HG03135 (cell line): ENCODE results near the gene SCN5A.

Experiments
- ATAC-seq: cut with Tn5 transposase; IDR thresholded peaks from one replicate; pipeline ENCODE4 v1.9.1; 2021; ENCODE audit warnings: mild to moderate bottlenecking, moderate library complexity; ENCODE audit not compliant: unreplicated experiment

Gene SCN5A

GRCh38 chr3:38563070-38563885 lies 86.2 kb downstream of the SCN5A start:
- no peak for ATAC-seq

DNA sequence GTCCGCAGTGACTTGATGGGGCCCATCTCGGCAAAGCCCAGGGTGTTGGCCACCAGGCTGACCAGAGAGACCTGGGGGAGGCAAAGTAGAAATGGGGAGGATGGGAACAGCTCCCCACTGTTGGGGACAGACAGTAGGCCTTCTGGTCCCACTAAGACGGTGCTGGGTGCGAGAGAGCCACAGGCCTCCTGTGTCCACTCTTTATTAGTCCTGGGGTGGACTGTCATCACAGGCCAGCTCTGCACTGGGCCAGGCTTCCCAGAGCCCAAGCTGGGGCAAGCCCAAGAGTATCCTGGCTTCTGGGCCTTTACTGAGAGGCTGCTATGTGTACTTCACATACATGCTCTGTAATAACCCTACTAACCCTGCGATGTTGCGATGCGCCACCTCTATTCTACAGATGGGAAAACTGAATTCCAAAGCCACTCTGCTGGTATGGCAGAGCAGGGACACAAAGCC lies 87.0 kb downstream of the SCN5A start:
- no peak for ATAC-seq

GRCh38 chr3:38561746-38562466 lies 87.6 kb downstream of the SCN5A start:
- no peak for ATAC-seq

GRCh38 chr3:38560996-38561717 lies 88.3 kb downstream of the SCN5A start:
- no peak for ATAC-seq

DNA sequence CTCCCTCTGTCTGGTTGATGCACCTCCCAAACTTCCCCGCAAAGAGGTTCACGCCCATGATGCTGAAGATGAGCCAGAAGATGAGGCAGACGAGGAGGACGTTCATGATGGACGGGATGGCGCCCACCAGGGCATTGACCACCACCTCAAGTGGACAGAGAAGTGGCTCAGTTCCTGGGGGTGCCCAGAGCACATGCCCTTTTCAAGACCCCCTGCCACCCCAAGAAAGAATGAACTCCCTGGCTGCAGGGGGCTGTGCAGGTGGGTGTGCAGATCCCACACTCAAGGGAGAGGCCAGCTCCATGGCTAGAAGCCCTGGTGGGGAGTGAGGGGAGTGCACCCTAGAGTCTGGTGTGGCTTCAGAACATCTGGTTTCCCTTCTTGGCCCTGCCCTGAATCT lies 89.2 kb downstream of the SCN5A start:
- ATAC-seq = no peak

DNA sequence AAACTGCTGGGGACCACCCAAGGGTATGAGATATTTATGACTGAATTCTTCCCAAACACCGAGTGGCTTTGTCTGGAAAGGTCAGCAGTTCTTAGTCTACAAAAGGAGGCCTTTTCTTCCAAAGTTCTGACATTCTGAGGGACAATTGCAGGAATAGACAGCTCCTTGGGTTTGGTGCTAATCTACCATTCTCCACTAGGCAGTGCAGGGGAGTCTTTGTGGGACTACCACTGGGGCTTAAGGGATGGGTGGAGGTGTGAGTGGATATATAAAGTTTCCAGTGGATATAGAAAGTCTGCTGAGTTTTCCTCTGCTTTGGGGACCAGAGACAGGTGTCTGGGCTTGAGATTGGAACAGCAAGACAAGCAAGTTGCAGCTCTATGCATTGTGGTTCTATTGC lies 90.6 kb downstream of the SCN5A start:
- no peak for ATAC-seq

DNA sequence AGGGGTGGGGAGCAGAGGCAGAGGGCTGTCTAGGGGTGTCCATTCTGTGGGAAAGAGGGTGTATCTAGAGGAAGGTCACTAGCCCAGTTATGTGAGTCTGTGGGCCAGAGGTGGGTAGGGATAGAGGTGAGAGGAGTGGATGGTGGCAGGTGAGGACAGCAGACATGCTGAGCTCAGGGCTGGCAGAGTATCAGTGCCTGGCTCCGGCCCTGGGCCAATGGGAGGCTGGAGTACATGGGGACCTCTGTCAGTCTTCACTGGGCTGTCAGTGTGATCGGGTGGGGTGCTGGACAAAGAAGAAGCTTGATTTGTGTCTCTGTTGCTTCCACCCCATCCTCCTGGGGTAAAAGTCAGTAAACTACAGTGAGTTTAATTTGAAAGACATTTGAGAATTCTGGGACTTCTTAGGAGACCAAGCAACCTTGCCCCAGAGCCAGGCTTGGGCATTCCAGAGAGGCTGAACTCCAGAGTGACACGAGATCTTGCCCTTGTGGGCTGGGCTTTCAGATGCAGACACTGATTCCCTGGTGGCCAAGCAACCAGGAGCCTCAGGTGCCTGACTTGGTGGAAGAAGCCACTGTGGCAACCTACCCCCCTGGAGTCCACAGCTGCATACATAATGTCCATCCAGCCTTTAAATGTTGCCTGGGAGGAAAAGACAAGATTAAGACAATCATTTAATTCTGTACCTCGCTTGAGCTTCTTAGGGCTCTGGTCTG lies 92.7 kb downstream of the SCN5A start:
- no peak for ATAC-seq

DNA sequence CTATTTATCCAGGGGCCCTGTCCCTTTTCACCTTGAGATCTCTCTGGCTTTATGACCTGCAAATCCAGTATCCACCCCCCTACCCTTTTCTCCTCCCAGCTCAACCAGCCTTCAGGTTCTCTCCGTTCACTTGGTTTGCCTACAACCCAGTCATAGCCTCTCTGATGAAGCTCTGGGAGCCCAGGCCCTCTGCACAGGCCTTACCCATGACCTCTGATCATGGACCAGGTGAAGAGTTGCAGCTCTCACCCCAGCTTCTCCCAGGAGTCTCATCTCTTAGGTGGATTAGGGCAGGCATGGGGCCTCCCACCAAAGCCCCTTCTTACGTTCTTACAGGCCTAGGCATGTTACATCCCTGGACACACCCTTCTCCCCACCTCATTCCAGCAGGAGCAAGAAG lies 93.6 kb downstream of the SCN5A start:
- no peak for ATAC-seq

GRCh38 chr3:38555149-38555840 lies 94.2 kb downstream of the SCN5A start:
- no peak for ATAC-seq

DNA sequence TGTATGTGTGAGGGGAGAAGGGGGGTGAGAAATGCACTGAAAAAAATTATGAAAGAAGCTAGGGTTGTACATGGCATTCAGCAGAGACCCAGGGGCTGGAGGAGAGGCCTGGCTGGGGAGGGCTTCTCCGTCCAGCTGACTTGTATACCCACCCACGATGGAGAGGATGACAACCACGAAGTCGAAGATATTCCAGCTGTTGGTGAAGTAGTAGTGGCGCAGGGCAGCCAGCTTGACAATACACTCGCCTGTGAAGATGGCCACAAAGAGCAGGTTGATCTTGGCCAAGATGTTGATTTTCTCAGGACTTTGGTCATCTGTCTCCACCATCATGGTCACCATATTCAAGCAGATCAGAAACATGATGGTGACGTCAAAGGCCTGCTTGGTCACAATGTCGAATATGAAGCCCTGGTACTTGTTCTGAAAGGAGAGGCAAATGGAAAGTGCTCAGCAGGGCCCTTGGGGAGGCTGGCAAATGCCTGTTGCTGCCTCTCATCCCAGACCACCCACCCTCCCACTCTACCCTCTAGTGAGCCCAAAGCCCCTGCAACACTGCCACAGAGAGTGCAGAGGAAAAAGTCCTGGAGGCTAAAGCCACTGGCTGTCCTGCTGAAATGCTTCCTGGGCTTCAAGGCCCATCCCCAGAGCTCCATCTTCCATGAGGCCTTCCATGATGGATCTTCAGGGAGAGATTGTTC lies 95.2 kb downstream of the SCN5A start:
- no peak for ATAC-seq

DNA sequence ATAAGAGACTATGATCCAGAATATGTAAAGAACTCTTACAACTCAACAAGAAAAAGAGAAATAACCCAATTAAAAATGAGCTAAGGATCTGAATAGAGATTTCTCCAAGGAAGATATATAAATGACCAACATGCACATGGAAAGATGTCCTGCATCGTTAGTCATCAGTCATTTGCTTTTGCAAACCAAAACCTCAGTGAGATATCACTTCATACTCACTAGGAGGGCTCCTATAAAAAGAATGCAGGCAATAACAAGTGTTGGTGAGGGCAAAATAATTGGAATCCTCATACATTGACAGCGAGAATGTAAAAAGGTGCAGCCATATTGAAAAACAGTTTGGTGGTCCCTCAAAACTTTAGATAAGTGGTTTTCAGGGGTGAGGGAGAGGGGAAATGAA lies 96.4 kb downstream of the SCN5A start:
- ATAC-seq = no peak

DNA sequence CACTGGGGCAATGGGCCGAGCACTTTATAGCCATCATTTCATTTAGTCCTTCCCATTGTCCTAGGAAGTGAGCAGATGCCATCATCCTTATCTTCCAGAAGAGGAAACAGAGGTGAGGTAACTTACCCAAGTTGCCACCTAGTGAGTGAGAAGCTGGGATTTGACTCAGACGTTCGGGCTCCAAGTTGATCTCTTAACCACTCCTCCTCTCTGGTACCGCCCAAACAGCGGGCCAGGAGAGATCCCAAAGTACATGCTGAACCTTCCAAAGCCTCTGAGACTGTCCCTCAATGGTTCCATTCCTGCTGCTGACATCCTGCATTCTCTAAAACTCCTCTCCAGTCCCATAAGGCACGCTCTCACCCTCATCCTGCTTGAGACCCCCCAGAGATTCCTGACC lies 97.1 kb downstream of the SCN5A start:
- no peak for ATAC-seq

DNA sequence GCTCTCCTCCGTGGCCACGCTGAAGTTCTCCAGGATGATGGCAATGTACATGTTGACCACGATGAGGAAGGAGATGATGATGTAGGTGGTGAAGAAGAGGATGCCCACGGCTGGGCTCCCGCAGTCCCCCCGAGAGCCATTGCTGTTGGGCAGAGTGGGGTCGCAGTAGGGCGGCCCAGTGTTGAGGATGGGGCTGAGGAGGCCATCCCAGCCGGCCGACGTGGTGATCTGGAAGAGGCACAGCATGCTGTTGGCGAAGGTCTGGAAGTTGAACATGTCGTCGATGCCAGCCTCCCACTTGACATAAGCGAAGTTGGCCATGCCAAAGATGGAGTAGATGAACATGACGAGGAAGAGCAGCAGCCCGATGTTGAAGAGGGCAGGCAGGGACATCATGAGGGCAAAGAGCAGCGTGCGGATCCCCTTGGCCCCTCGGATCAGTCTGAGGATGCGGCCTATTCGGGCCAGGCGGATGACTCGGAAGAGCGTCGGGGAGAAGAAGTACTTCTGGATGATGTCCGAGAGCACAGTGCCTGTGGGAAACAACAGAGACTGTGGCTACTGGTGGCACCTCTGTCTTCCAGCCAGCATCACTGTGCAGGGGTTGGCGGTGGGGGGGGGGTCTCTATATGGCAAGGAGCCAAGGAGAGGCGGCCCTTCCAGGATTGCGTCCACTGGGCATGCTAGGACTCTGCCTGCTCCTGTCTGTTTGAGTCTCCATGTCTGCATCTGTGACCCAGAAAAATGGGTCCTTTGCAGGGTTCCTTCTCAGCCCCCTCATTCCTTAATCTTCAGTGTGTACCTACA lies 98.3 kb downstream of the SCN5A start:
- no peak for ATAC-seq

DNA sequence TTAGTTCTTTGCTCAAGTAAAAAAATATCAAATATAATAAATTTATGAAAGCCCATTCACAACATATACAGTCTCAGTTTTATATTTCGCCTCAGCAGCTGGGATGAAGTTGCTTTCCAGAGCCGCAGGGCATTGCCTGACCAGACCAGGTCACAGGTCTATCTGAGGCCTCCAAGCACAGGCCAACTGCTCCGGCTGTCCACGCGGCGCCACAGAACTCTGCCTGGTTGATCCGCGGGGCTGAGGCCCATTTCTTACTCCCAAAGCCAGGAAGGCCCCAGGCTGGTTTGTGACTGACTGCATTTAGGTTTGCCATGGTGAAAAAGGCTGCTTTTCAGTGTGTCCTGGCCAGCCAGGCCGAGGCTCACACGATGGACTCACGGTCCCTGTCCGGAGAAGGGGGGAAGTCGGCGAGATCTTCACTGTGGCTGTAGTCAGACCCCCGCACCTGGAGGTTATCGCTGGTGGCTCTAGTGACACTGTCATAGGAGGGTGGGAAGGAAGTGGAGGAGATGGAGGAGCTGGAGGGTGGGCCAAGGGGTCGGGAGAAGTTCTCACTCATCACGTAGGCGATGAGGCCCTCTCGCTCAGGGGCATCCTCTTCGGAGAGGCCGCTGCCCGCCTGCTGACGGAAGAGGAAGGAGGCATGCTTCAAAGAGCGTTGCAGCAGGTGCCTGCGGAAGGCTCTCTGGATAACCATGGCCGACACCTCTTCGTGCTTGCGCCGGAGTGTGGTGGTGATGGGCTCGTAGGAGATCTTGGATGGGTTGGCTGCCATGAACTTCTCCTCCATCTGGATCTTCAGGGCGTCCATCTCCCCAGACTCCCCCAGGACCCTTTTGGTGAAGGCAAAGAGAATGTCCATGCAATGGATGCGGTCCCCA lies 99.3 kb downstream of the SCN5A start:
- no peak for ATAC-seq

GRCh38 chr3:38549486-38549885 lies 100.0 kb downstream of the SCN5A start:
- no peak for ATAC-seq

DNA sequence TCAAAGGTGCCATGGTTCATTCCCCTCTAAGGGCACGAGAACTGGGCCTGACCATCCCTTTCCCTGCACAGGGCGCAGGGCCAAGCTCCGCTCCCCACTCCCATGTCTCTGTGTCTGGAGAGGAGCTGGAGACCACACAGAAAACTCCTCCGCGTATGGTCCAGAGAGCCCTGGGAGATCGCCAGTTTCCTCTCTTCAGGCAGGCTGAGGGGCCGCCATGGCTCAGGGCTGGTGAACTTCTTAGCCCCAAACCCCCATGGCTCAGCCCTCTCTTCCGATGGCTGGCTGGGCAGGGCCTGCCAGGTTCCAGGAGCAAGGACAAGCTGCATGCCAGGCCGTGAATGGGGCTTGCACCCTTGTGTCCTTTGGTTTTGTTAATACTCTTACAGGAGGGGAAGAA lies 100.4 kb downstream of the SCN5A start:
- no peak for ATAC-seq

GRCh38 chr3:38548154-38548931 lies 101.1 kb downstream of the SCN5A start:
- ATAC-seq = no peak
